MM.1S (cell line): ENCODE results near the gene ADARB1.

Source experiments
- DNase-seq: peaks from one replicate; pipeline ENCODE4 v3.0.0-alpha.2; 2015
- H2AFZ ChIP-seq: fragments of 300-600 bp; sonication (generic); 2 replicates; pipeline ENCODE4 v1.6.0; 2016; ENCODE audit warnings: antibody characterized with exemption, low read length
- H3F3A ChIP-seq: fragments of 300-600 bp; sonication (generic); 2 replicates; pipeline ENCODE4 v1.6.1; 2016; ENCODE audit warnings: mild to moderate bottlenecking, antibody characterized with exemption, low read length, moderate library complexity, mixed read lengths; ENCODE audit not compliant: insufficient read depth
- H3K27ac ChIP-seq: fragments of 300-600 bp; sonication (generic); 2 replicates; pipeline ENCODE4 v1.5.1; 2016; ENCODE audit warnings: mild to moderate bottlenecking, low read length
- H3K27me3 ChIP-seq: fragments of 300-600 bp; sonication (generic); replicated peaks from 2 replicates; pipeline ENCODE4 v1.6.0; 2016; ENCODE audit warnings: low read length; ENCODE audit not compliant: insufficient read depth
- H3K36me3 ChIP-seq: fragments of 300-600 bp; sonication (generic); replicated peaks from 2 replicates; pipeline ENCODE4 v1.6.1; 2016; ENCODE audit warnings: mild to moderate bottlenecking, low read length, mixed read lengths; ENCODE audit not compliant: insufficient read depth
- H3K4me1 ChIP-seq: fragments of 300-600 bp; sonication (generic); 2 replicates; pipeline ENCODE4 v1.6.1; 2016; ENCODE audit warnings: low read length, mixed read lengths
- H3K4me2 ChIP-seq: fragments of 300-600 bp; sonication (generic); 2 replicates; pipeline ENCODE4 v1.6.0; 2016; ENCODE audit warnings: low read depth, low read length
- H3K4me3 ChIP-seq: fragments of 300-600 bp; sonication (generic); 2 replicates; pipeline ENCODE4 v1.5.1; 2016; ENCODE audit warnings: low read length, mixed read lengths
- H3K79me2 ChIP-seq: fragments of 300-600 bp; sonication (generic); 2 replicates; pipeline ENCODE4 v1.6.1; 2016; ENCODE audit warnings: mixed run types, low read length, mixed read lengths
- H3K9ac ChIP-seq: fragments of 300-600 bp; sonication (generic); 2 replicates; pipeline ENCODE4 v1.6.1; 2016; ENCODE audit warnings: low read length, mixed read lengths
- H3K9me2 ChIP-seq: fragments of 300-600 bp; sonication (generic); replicated peaks from 2 replicates; pipeline ENCODE4 v1.6.1; 2016; ENCODE audit warnings: mild to moderate bottlenecking, low read length, mixed read lengths; ENCODE audit not compliant: insufficient read depth
- H3K9me3 ChIP-seq: fragments of 300-600 bp; sonication (generic); replicated peaks from 2 replicates; pipeline ENCODE4 v1.6.1; 2016; ENCODE audit warnings: mild to moderate bottlenecking, low read length, mixed read lengths; ENCODE audit not compliant: insufficient read depth
- H4K20me1 ChIP-seq: fragments of 300-600 bp; sonication (generic); 2 replicates; pipeline ENCODE4 v1.6.1; 2016; ENCODE audit warnings: mild to moderate bottlenecking, low read length, moderate library complexity, mixed read lengths; ENCODE audit not compliant: insufficient read depth
- EZH2 ChIP-seq: fragments of 300-600 bp; sonication (generic); optimal IDR thresholded peaks from 2 replicates; pipeline ENCODE3; 2017; ENCODE audit warnings: low read depth, mild to moderate bottlenecking, antibody characterized with exemption, low read length, mixed read lengths
- EZH2phosphoT487 ChIP-seq: fragments of 300-600 bp; sonication (generic); IDR thresholded peaks from 2 replicates; pipeline ENCODE4 v1.6.1; 2018; ENCODE audit warnings: antibody characterized with exemption, low read length
- TF ChIP-seq, protein P1 (sequence below): fragments of 300-600 bp; sonication (generic); IDR thresholded peaks from 2 replicates; pipeline ENCODE4 v1.5.1; 2016; ENCODE audit warnings: antibody characterized with exemption, low read length, mixed read lengths

ADARB1 gene

GRCh38 chr21:45135122-45135521 lies 60.7 kb downstream of the ADARB1 start:
- H3K4me3 ChIP-seq, result no peak overlapping the region
- TF ChIP-seq, protein P1, sequence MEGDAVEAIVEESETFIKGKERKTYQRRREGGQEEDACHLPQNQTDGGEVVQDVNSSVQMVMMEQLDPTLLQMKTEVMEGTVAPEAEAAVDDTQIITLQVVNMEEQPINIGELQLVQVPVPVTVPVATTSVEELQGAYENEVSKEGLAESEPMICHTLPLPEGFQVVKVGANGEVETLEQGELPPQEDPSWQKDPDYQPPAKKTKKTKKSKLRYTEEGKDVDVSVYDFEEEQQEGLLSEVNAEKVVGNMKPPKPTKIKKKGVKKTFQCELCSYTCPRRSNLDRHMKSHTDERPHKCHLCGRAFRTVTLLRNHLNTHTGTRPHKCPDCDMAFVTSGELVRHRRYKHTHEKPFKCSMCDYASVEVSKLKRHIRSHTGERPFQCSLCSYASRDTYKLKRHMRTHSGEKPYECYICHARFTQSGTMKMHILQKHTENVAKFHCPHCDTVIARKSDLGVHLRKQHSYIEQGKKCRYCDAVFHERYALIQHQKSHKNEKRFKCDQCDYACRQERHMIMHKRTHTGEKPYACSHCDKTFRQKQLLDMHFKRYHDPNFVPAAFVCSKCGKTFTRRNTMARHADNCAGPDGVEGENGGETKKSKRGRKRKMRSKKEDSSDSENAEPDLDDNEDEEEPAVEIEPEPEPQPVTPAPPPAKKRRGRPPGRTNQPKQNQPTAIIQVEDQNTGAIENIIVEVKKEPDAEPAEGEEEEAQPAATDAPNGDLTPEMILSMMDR, result no peak
- no peak for TF ChIP-seq EZH2
- TF ChIP-seq EZH2phosphoT487, result no peak
- peaks cover 75% of the 10 kb centered on the region for H3K27me3 ChIP-seq
- no peak overlapping the region for H3K4me2 ChIP-seq
- H3K36me3 ChIP-seq, result no peaks in the 10 kb centered on the region
- no peaks in the 10 kb centered on the region for H3F3A ChIP-seq
- no peak for DNase-seq
- no peak overlapping the region for H3K9ac ChIP-seq
- no peaks in the 10 kb centered on the region for H4K20me1 ChIP-seq
- no peak overlapping the region for H3K27ac ChIP-seq
- H3K4me1 ChIP-seq, result no peaks in the 10 kb centered on the region
- no peaks in the 10 kb centered on the region for H3K9me2 ChIP-seq
- no peaks in the 10 kb centered on the region for H3K9me3 ChIP-seq
- no peaks in the 10 kb centered on the region for H3K79me2 ChIP-seq
- no peak overlapping the region for H2AFZ ChIP-seq

- H3K9me3 ChIP-seq, result no peaks in the 10 kb centered on the region
- no peaks in the 10 kb centered on the region for H3K9me2 ChIP-seq
- H3K27me3 ChIP-seq, result peaks cover 69% of the 10 kb centered on the region
- no peaks in the 10 kb centered on the region for H3K4me1 ChIP-seq
- H3K27ac ChIP-seq, result no peak overlapping the region
- H2AFZ ChIP-seq, result no peak overlapping the region
- DNase-seq, result no peak
- no peaks in the 10 kb centered on the region for H3K79me2 ChIP-seq
- H3K9ac ChIP-seq, result no peak overlapping the region
- no peak overlapping the region for H3K4me3 ChIP-seq
- TF ChIP-seq, protein P1, result no peak
- TF ChIP-seq EZH2, result no peak
- no peak for TF ChIP-seq EZH2phosphoT487
- no peaks in the 10 kb centered on the region for H3F3A ChIP-seq
- H3K36me3 ChIP-seq, result no peaks in the 10 kb centered on the region
- no peaks in the 10 kb centered on the region for H4K20me1 ChIP-seq
- no peak overlapping the region for H3K4me2 ChIP-seq
Measured at GRCh38 chr21:45135868-45136267, 61.5 kb downstream of the ADARB1 start.

DNA sequence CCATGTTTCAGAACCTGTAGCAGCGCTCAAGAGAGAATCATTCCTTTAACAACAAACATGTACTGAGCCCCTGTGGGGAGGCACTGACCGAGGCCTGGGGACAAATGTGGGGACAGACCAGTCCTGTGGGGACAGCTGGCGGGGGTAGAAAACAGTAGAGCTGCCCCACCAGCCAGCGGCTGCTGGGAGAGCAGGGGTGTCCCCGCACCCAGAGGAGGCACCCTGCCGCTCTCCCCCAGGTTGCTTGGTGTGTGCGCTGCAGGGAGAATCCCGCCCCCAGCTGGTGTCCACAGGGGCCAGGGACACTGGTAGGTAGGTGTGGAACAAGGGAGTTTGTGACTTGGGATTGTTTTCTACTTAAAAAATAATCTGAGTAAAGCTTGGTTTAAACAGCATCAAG lies 62.1 kb downstream of the ADARB1 start:
- no peak overlapping the region for H3K4me3 ChIP-seq
- H3F3A ChIP-seq, result no peaks in the 10 kb centered on the region
- no peaks in the 10 kb centered on the region for H3K9me3 ChIP-seq
- H3K4me2 ChIP-seq, result no peak overlapping the region
- TF ChIP-seq, protein P1, result no peak
- TF ChIP-seq EZH2phosphoT487 (no peak), EZH2 (peak; percentile 27)
- no peak overlapping the region for H3K9ac ChIP-seq
- H4K20me1 ChIP-seq, result no peaks in the 10 kb centered on the region
- no peaks in the 10 kb centered on the region for H3K36me3 ChIP-seq
- no peak overlapping the region for H3K27ac ChIP-seq
- no peak overlapping the region for H2AFZ ChIP-seq
- H3K4me1 ChIP-seq, result no peaks in the 10 kb centered on the region
- no peak for DNase-seq
- no peaks in the 10 kb centered on the region for H3K9me2 ChIP-seq
- H3K79me2 ChIP-seq, result no peaks in the 10 kb centered on the region
- H3K27me3 ChIP-seq, result peaks cover 69% of the 10 kb centered on the region
